NCI-H1048 (cell line): Measurements from ENCODE around the gene TP73.

Source experiments
- DNase-seq: peaks from one replicate; lab custom pipeline; 2025; lab: John Stamatoyannopoulos, UW

Gene TP73

DNA sequence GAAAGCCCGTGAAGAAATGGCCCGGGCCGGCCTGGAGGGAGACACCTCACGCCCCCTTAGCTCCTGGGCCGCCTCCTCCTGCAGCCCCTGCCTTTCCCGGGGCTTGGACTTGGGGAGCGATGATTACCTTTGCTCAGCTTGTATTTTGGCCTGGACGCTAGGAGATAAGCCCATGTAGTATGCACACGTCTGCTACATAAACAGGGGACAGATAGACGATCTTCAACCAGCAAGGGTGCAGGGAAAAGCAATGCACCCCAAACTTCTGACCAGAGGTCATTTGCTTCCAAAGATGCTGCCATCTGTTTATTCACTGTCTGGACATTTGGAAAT is 936 bp downstream of the TP73 start:
- DNase-seq = no peak

DNA sequence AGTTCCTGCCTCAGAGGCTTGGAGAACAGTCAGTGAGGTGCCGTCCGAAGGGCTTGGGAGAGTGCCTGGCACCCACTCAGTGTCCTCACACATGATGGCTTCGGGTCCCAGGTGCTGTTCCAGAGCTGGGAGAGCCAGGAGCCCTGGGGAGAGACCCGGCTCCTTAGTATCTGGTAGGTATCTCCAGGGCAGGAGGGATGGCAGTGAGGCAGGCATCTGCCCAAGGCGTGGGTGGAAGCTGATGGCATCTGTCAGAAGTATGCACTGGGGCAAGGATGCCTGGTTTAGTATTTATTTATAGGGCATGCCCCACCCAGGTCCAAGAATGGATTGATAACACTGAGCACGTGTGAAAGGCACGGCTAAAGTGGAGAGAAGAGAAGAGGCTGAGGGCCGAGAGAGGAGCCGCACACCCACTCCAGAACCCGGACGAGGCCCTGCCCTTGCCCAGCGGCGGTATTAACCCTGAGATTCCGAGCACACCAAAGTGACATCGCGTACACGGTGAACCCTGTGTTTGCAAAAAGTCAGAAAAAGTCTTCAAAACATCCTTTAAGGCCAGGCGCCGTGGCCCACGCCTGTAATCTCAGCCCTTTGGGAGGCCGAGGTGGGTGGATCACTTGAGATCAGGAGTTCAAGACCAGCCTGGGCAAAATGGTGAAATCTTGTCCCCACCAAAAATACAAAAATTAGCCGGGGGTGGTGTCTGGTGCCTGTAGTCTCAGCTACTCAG is 2.4 kb downstream of the TP73 start:
- no peak for DNase-seq

DNA sequence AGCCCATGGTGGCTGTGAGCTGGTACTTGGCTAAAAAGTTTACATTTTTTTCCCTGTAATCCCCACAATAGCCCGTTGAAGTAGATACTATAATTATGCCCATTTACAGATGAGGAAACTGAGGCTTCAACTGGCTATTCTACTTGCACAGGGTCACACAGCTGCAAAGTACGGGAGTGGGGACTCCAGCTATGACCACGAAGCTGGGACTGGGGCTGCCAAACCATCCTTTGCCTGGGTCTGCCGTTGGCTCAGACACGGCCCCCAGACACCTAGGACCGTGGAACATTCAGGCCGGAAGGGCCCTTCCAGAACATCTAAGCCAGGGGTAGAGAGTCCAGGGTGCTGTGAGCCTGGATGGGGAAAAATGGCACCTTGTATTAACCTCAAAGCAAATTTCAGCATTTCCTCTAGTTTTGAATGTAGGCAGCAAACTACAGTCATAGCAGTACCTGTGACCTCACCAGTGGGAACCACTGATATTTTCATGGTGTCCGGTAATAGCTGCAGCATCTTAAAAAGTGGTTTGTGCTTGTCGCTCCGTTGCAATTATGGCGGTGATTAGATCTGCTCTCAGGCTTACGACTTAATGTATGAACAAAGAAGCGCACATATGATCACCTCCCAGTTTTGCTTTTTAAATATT is 4.3 kb downstream of the TP73 start:
- DNase-seq = no peak

DNA sequence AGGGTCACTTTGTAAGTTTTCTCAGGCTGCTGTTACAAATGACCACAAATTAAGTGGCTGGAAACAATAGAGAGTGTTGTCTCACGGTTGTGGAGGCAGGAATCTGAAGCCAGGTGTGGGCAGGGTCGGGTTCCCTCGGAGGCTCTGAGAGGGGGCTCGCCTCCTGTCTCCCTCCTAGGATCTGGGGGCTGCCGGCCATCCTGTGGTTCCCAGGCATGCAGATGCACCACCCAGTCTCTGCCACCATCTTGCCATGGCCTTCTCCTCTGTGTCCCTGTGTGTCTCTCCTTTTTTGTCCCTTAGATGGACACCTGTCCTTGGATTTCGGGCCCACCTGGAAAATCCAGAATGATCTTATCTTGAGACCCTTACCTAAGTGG is 4.8 kb downstream of the TP73 start:
- DNase-seq = no peak

DNA sequence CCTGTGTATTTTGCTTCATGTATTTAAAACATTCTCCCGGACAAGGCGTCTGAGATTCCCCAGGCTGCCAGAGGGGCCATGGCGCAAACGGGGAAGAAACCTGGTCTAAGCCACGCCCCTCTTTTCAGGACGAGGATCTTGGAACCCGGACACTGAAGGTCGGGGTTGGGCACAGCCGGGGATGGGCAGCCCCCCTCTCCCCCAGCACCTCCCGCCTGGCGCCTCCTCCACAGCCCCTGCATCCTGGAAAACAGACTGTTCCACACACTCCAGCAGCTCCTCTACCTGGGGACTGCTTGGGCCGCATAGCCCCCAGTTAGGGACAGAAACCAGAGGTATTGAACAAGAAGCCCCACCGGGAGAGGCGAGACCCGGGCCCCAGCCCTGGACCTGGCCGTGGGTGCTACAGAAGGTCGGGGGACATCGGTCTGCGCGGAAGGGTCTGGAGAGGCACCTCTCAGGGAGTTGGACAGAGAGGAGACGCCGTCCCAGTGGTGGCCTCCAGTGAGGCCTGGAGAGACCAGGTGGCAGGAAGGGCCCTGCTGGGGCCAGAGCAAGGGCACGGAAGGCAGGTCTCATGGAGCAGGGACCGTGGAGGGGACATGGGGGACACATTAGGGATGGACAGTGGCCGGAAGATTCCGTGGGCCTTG is 5.4 kb downstream of the TP73 start:
- no peak for DNase-seq

DNA sequence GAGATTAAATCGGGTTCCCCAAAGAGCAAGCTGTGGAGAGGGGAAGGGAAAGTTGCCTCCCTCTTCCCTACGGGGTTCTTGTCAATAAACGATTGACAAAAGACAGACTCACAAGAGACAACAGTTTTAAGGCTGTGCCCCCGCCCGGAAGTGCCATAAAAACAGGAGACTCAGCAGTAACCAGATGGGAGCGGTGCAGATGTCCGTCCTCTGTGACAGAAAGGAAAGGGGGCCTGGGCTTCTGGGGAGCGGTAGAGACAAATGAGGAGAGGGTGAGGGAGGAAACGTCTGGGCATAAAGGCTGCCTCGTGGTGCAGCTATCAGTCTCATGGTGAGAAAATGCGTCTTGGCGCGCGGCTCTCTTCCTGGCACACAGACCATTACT is 5.9 kb downstream of the TP73 start:
- no peak for DNase-seq

DNA sequence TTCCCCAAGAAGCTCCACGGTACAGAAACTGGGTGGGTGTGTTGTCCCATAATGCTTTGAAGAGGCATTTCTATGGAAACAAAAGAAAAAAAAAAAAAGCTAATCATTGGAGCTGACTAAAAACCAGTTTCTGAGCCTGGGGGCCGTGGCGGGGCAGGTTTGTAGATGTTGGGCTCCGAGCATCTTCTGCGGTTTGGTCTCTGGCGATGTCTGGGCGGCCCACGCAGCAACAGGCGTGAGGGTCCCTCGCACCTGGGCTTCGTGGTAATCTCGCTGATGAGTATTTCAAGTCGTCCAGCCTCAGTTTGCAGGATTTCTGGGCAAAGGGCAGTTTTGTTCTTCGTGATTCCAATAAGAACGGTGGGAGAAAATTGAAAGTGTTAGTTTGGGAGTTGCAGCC is 6.8 kb downstream of the TP73 start:
- no peak for DNase-seq

DNA sequence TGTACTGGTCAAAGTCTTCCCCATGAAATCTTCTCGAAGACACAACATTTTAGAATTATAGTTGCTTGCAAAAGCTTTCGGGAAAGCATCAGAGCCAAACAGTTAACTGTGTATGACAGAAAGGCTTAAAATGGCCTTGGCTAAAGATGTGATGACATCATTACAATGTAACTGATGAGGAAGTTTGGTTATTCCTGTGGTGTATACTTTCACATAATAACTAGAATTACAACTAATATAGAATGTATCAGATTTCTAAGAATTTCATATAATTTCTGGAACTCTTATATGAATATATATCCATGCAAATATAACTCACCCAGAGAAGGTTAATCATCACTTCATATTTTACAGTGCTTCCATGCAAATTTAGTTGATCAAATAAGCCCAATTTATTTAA is 8.4 kb downstream of the TP73 start:
- no peak for DNase-seq

DNA sequence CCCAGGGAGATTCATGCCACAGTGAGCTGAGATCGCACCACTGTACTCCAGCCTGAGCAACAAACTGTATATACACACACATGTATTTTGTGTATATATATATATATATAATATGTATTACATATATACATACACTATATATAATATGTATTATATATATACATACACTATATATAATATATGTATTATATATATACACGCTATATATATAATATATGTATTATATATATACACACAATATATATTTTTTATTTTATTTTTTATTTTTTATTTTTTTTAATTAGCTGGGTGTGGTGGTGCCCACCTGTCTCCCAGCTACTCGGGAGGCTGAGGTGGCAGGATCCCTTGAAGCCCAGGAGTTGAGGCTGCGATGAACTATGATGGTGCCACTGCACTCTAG is 9.3 kb downstream of the TP73 start:
- no peak for DNase-seq

DNA sequence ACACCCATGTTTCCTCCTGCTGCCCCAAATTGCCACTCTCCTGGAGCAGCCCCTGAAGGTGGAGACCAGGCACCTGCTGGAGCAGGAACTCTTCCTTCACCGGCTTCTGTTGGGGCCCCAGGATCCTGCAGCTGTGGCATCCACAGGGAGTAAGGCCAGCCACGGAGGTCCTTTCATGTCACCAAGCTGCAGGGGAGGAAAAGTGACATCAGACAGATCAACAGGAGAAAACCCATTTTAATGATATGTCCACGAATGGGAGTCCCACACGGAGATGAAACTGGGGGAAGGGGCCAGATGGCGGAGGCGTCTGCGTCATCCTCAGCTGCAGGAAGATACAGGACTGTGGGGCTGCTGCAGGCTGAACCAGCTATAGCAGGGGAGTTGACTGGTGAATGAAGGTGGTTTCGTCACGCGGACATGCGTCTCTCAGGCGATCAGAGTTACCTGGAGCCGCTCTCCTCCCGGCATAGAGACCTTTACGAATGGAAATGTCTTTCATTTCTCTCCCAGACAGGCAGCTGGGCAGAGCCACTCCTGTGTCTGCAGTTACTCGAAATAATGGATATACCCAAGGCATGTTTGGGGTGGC is 9.9 kb downstream of the TP73 start:
- DNase-seq = no peak

DNA sequence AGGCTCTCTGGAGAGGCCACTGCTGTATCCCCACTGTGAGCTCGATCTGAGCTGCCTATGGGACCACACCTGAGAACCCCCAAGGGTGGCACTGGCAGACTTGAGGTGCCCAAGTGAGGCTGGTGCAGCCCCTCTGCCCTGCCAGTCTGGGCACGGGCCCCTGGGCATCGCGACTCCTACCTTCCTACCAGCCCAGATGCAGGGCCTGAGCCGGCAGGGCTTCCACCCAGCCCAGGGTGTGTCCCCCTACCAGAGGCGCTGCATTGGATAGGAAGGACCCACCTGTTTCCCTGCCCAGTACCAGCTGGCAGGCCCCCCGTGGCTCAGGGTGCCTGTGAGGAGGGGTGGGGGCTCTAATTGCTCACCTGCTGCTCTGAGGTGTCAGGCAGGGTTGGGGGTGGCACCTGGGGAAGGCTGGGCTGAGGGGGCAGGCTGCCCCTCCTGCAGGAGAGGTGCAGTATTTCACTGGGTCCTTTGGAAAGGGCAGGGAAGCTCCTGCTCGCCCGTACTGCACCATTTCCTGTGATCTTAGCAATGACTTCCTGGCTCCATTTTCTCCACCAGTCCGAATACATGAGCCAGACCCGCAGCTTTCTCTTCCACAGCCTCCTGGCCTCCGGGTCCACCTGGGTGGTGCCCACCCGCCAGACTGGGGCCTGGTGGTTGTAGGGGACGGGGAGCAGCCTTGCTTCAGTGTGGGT is 11.8 kb downstream of the TP73 start:
- no peak for DNase-seq

DNA sequence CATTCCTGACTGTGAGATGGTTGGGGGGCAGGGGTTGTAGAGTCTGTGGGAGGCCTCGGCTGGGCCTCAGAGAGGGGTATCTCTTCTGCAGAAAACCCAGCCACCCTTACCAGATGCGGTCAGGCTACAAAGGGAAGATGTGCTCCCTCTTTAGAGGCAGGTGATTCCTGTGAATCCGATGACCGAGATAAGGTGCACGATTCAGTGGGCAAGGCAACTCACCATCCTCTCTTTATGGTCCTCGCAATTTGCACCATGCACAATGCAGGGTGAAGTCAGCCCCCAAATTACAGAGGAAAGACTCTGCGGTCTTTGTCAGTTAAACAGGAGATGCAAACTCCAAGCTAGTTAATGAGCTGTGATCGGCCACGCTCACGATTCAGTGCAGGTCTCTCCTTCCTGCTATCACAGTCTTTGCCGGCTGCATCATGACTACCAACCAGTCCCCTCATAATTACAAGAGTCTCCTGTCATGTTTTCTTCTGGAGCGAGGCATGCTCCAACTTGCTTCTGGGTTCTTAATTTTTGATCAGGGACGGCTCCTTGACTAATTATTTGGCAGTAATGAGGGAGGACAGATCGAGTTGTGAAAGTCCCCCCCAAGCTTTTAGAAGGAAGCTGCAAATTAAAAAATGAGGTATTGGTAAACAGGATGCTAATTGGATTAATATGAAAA is 12.5 kb downstream of the TP73 start:
- no peak for DNase-seq

DNA sequence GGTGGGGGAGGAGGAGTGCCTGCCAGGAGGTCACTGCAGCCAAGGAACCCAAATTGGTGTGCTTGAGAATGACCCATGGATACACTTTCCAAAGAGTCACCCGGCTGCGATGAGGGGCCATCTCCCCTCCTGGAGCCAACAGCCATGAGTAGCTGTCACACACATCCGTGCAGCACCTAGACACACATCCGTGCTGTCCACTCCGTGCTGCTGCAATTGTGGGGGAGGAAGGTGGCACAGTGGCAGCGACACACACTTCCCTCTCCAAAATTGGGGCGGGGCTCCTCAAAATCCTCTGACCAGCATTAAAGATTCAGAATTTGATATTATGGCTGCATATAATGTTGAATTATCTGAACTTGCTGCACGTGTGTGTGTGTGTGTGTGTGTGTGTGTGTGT is 15.8 kb downstream of the TP73 start:
- no peak for DNase-seq

DNA sequence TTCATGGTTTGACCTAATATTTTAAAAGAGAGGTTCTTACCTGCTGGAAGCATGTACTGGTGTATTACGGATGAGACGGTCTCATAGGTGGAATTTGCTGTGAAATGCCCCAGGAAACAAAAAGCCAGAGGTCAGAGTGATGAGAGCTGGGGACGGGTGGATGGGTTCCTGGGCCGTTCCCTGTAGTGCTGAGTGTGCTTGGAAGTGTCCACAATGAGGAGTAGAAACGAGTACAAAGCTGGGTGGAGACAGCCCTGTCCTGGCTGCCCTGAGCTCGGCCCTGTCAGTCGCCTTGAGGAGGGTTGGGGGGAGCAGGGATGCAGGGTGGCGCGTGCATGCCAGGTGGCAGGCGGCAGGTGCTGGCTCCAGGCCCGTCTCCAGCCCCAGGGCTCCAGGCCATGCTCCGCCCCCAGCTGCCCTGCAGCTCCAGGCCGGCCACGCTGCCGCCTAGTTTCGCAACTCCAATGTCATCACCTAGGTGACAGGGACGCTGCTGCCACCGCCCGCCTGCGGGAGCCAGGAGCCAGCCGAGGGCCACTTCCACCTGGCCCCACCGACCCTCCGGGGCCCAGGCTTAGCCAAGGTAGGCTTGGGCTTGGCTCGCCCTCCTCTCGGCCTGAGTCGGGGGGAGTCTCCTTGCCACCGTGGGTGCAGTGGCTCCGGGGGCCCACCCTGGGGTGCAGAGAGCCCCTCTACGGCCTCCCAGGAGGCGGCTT is 16.4 kb downstream of the TP73 start:
- DNase-seq = no peak

DNA sequence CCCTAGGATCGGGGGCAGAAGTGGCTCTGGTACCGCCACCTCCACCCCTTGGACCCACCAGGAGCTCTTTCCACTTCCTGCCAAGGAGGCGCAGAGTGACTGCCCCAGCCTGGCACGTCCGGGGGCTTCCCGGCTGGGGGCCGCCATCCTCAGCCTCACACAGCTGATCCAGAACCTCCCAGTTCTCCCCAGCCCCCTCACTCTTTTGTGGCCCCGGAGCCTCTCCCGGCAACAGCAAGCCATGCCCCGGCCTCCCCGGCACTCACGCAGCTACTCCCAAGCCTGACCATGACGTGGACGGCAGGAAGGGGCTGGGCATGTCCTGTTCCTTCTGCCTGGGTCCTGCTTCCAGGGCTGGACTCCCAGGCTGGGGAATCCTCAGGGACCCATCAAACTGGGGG is 17.1 kb downstream of the TP73 start:
- DNase-seq = no peak

DNA sequence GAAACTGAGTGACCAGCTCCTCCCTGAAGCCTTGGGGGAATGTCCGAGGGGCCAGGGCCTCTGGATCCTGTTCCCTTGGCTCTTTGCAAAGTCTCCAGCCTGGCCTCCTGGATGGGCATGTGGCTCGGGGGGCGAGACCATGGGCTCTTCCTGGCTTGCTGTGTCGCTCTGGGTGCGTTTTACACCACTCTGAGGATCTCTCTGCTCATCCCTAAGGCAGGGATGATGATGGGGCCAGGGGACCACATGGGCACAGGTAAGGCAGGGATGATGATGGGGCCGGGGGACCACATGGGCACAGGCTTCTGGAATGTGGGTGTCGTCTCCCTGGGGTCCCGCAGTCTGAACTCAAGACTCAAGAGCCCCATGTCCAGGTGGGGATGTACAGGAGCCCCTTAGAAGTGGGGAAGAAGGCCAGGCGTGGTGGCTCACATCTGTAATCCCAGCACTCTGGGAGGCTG is 17.7 kb downstream of the TP73 start:
- no peak for DNase-seq

DNA sequence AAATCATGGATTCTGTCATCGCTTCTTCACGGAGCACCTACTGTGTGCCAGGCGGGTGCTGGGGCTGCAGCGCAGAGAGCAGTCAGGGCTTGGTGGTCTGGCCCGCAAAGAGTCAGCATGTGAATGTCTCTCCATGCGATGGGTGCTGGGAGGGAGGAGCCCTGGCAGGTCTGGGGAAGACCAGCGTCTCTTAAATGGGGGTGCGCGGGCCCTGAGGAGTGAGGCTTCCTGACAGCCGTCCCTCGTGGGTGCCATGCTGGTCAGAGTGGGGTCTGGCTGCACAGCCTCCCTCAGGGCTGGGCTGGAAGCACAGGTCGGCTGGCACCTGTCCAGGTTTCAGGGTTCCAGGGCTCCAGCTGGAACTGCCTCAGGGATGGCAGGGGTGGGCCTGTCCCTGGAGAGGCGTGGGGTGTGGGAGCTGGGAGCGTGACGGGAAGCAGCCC is 18.5 kb downstream of the TP73 start:
- no peak for DNase-seq

DNA sequence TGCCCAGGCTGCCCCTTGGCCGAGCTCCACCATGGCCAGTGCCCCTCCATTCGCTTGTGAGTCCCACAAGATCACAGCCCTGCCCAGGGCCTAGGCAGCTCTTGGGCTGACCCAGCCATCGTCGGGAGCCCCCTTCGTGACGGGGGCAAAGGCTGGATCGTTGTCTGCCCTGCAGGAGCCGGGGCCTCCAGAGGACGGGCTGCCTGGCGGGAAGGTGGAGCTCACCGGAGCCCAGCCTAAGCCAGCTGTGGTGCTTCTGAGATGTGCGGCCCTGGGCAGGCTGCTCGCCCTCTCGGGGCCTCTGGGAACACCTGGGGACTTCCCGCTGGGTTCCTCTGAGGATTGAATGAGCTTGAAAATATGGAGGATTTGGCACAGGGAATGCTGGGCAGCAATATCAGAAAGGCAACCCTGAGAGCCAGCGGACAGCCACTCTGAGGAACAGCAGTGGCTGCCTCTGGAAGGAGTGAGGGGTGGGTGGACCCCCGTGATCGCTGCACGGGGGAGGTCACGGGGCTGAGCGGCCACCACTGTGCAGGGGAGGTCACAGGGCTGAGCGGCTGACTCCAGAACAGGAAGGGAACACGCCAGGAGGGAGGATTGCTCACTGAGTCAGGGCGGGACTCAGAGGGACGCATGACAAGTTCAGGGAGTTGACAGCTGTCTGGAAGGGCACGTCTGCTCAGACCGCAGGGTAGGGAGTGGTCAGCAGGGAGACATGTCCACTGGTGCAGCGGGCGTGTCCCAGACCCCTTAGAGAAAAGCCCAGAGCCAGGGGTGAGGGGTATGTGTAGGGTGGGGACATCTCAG is 19.3 kb downstream of the TP73 start:
- DNase-seq = no peak

DNA sequence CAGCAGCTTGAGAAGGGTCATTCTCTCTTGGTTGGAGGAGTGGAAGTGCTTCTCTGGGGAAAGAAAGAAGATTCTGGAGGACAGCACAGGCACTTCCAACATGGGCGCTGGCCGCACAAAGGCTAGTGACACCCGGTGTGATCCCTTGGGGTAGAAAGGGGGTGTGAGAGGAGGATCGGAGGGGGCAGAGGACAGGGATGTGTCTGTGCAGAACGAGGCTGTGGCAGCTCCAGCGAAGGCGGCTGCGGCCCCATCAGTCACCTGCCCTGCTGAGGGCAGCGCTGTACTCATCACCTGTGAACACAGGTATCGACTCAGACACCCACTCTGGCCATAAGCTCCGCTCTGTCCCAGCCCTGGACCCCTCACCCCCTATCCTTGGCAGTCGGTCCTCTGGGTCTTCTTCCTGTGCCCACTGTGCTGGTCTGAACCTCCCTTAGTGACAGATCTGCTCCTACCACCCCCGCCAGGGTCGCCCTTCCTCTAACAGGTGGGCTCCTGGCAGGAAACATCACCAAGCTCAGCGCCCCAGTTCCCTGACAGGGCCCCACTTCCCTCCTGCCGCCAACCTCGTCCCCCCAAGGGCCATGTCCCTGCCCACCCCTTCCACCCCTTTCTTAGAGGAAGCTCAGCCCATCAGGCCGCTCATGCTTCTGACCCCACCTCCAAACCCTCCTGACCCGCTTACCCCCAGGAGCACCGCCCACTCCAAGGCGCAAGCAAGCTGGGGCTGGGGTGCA is 20.1 kb downstream of the TP73 start:
- DNase-seq = no peak

DNA sequence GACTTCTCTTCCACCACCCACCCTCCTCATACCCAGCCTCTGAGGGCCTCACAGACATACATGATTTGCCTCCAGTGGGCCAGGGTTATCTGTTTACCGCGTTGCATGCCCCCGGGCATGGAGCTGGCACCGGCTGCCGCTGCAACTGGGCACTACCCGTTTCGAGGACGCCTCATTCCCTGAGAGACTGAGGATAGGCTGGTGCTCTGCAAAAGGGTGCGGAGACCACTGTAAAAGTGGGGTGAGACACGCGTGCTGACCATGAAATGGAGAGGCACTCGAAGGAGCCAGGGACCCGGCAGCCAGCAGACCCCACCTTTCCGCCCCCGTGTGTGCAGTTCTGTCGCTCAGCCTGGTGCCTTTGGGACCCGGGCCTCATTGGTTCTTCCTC is 20.6 kb downstream of the TP73 start:
- DNase-seq = no peak
